ENCODE data around the gene LRRIQ1.

Gene LRRIQ1

DNA sequence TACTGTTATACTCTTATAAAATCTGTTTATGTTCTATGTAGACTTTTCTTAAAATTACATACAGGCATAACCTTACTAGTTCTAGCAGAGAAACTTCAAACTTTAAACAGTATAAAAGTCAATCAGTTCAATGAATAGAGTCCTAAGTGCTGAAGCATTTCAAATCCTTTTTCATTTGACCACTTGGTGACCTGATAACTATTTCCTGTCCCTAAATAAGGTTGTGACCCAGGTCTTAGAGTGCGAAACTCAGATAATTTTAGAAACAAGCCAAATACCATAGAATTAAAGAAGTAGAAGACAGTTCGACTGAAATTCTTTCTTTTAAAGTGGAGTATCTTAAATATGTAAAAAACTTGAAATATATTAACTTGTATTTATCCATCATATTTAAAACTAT lies 147.7 kb downstream of the LRRIQ1 start (continued):
- TF ChIP-seq ZNF561 (tag by site-specific recombination; IDR thresholded peaks at IDR 0.05; ENCODE audit: borderline replicate concordance) (no peak), GLI4 (tag by site-specific recombination; IDR thresholded peaks at IDR 0.05) (no peak), ZBTB44 (tag by site-specific recombination; IDR thresholded peaks at IDR 0.05) (no peak), ZNF138 (tag by site-specific recombination; IDR thresholded peaks at IDR 0.05; ENCODE audit: borderline replicate concordance) (no peak), ZNF777 (tag by site-specific recombination; IDR thresholded peaks at IDR 0.05; ENCODE audit: borderline replicate concordance) (no peak)

DNA sequence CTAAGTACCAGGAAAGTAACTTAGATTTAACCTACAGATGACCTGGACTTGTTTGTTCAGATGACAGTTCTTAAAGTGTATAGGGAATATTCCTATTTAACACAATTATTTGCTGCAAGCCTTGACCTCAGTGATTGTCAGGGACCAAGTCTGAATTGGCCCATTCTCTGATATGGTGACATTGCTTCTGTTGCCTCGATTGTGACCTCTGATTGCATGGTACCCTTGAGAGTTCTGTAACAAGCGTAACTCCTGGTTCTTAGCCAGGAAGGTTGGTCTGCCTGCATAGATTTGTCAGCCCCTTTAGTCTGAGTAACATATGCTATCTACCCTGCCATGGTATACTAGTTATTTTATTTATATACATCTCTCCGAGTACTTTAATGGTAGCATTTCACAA lies 150.1 kb downstream of the LRRIQ1 start:
- CTCF ChIA-PET, result no interaction called here
- no peaks in the 10 kb centered on the region for H3K36me3 ChIP-seq (ENCODE audit: control insufficient read depth in 2 of 2, insufficient read depth in 1 of 2, low read length in 2 of 2)
- no peak overlapping the region for H3K4me3 ChIP-seq (ENCODE audit: low read depth, low read length)
- no peak overlapping the region for H3K27ac ChIP-seq (ENCODE audit: extremely low read depth, low read depth, low read length)
- no peaks in the 10 kb centered on the region for H3K9me3 ChIP-seq (ENCODE audit: control insufficient read depth, insufficient read depth, low read depth, low read length)
- no peak for TF ChIP-seq ZNF398 (tag by site-specific recombination; IDR thresholded peaks at IDR 0.05)
- TF ChIP-seq CTCF (tag by site-specific recombination; IDR thresholded peaks at IDR 0.05), result no peak
- TF ChIP-seq ZNF571 (tag by site-specific recombination; IDR thresholded peaks at IDR 0.05), result no peak
- TF ChIP-seq ZFP41 (tag by site-specific recombination; IDR thresholded peaks at IDR 0.05; ENCODE audit: borderline replicate concordance), result no peak
- TF ChIP-seq ZFP3 (tag by site-specific recombination; IDR thresholded peaks at IDR 0.05; ENCODE audit: low read depth), result no peak
- no peak for TF ChIP-seq ZNF426 (tag by site-specific recombination; IDR thresholded peaks at IDR 0.05)
- no peak for TF ChIP-seq INSM2 (tag by site-specific recombination; IDR thresholded peaks at IDR 0.05)
- no peak for TF ChIP-seq ZNF624 (tag by site-specific recombination; IDR thresholded peaks at IDR 0.05)
- TF ChIP-seq ZNF354C (tag by site-specific recombination; IDR thresholded peaks at IDR 0.05; ENCODE audit: borderline replicate concordance, low read depth), result no peak
- TF ChIP-seq, protein P1, sequence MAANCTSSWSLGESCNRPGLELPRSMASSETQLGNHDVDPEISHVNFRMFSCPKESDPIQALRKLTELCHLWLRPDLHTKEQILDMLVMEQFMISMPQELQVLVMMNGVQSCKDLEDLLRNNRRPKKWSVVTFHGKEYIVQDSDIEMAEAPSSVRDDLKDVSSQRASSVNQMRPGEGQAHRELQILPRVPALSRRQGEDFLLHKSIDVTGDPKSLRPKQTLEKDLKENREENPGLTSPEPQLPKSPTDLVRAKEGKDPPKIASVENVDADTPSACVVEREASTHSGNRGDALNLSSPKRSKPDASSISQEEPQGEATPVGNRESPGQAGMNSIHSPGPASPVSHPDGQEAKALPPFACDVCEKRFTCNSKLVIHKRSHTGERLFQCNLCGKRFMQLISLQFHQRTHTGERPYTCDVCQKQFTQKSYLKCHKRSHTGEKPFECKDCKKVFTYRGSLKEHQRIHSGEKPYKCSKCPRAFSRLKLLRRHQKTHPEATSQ (tag by site-specific recombination; IDR thresholded peaks at IDR 0.05), result no peak
- H3K4me1 ChIP-seq (ENCODE audit: control insufficient read depth, insufficient read depth, low read length), result no peaks in the 10 kb centered on the region
- POLR2A ChIA-PET, result no interaction called here

DNA sequence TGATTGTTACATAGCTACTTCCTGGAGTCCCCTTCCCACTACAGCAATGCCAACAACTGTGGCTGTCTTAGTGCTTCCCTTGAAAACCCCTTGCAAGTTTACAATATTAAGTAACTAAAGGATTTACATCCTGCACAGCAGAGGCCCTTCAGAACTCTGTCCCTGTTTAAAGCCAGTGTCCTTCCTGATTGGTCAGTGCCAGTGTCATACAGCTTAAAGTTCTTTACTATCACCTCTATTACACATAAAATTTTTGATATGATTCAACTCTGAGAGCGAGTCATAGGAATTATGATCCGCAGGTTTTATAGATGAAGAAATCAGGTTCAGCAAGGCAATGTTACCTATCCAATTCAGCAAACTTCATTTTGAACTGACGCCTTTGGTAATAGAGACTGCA lies 152.5 kb downstream of the LRRIQ1 start:
- no peaks in the 10 kb centered on the region for H3K36me3 ChIP-seq (ENCODE audit: control insufficient read depth in 2 of 2, insufficient read depth in 1 of 2, low read length in 2 of 2)
- H3K27ac ChIP-seq (ENCODE audit: extremely low read depth, low read depth, low read length), result no peak overlapping the region
- ChIA-PET CTCF (interaction anchor here (0.6 to 0.7 kb wide), 2 partner anchors 16 to 577 kb away, joined by 3 read pairs; no protein-coding TSS in a partner anchor), POLR2A (no interaction called here)
- H3K4me3 ChIP-seq (ENCODE audit: low read depth, low read length), result no peak overlapping the region
- H3K9me3 ChIP-seq (ENCODE audit: control insufficient read depth, insufficient read depth, low read depth, low read length), result no peaks in the 10 kb centered on the region
- H3K4me1 ChIP-seq (ENCODE audit: control insufficient read depth, insufficient read depth, low read length), result no peaks in the 10 kb centered on the region
- TF ChIP-seq ZNF146 (tag by site-specific recombination; IDR thresholded peaks at IDR 0.05) (no peak), ZBTB7A (tag by site-specific recombination; IDR thresholded peaks at IDR 0.05; ENCODE audit: low read depth) (no peak), ZNF221 (tag by site-specific recombination; IDR thresholded peaks at IDR 0.05; ENCODE audit: borderline replicate concordance) (no peak), ZNF76 (tag by site-specific recombination; IDR thresholded peaks at IDR 0.05; ENCODE audit: borderline replicate concordance, low read depth) (no peak), ZNF248 (tag by site-specific recombination; IDR thresholded peaks at IDR 0.05) (no peak), ZNF48 (tag by site-specific recombination; IDR thresholded peaks at IDR 0.05) (no peak), ZFP37 (tag by site-specific recombination; IDR thresholded peaks at IDR 0.05) (no peak)
- TF ChIP-seq, protein P2, sequence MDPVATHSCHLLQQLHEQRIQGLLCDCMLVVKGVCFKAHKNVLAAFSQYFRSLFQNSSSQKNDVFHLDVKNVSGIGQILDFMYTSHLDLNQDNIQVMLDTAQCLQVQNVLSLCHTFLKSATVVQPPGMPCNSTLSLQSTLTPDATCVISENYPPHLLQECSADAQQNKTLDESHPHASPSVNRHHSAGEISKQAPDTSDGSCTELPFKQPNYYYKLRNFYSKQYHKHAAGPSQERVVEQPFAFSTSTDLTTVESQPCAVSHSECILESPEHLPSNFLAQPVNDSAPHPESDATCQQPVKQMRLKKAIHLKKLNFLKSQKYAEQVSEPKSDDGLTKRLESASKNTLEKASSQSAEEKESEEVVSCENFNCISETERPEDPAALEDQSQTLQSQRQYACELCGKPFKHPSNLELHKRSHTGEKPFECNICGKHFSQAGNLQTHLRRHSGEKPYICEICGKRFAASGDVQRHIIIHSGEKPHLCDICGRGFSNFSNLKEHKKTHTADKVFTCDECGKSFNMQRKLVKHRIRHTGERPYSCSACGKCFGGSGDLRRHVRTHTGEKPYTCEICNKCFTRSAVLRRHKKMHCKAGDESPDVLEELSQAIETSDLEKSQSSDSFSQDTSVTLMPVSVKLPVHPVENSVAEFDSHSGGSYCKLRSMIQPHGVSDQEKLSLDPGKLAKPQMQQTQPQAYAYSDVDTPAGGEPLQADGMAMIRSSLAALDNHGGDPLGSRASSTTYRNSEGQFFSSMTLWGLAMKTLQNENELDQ (tag by site-specific recombination; IDR thresholded peaks at IDR 0.05; ENCODE audit: low read depth), result no peak
